Tibial nerve (tissue), 4 donors: Measurements from ENCODE around the gene EVX2. TPM values are rescaled to one million over a fixed set of nuclear protein-coding genes. Genes with fewer than 3 reads are reported as not detected.

ENCODE experiments used
- DNase-seq, 2 donors: peaks; one replicate each; pipeline ENCODE4 v3.0.0-alpha.2; 2019; ENCODE audit warnings: low spot score in 2 of 2
- H3K27ac ChIP-seq, 4 donors: fragments of 200-600 bp; sonication (generic) in 3 of 4; one replicate each; pipeline ENCODE4 v1.5.1; 2017 to 2019; ENCODE audit warnings: mild to moderate bottlenecking in 1 of 4
- H3K27me3 ChIP-seq, 2 donors: fragments of 200-600 bp; sonication (generic) in 1 of 2; one replicate each; pipeline versions ENCODE4 v1.5.1 to v1.6.0; 2017 to 2019
- H3K36me3 ChIP-seq, 3 donors: fragments of 200-600 bp; sonication (generic); one replicate each; pipeline ENCODE4 v1.5.1; 2018 to 2019
- H3K4me1 ChIP-seq, 4 donors: fragments of 200-600 bp; sonication (generic) in 3 of 4; one replicate each; pipeline ENCODE4 v1.5.1; 2017 to 2019
- H3K4me3 ChIP-seq, 4 donors: fragments of 200-600 bp; sonication (generic) in 3 of 4; one replicate each; pipeline ENCODE4 v1.5.1; 2017 to 2019; ENCODE audit warnings: mild to moderate bottlenecking in 1 of 4, moderate library complexity in 1 of 4
- H3K9me3 ChIP-seq, 4 donors: fragments of 200-600 bp; sonication (generic) in 3 of 4; one replicate each; pipeline ENCODE4 v1.5.1; 2017 to 2019
- CTCF ChIP-seq, 5 experiments: fragments of 200-600 bp in 3 of 5; fragments of 450-650 bp in 2 of 5; sonication (generic) in 3 of 5; IDR thresholded peaks; one replicate each; pipeline ENCODE4 v1.5.1; 2016 to 2019; ENCODE audit warnings: antibody characterized with exemption in 5 of 5, mild to moderate bottlenecking in 3 of 5, moderate library complexity in 2 of 5
- EP300 ChIP-seq, 2 donors: sonication (generic); formaldehyde crosslinking; IDR thresholded peaks; one replicate each; pipeline ENCODE4 v1.6.1; 2017; ENCODE audit warnings: antibody characterized with exemption in 2 of 2, mild to moderate bottlenecking in 1 of 2
- POLR2A ChIP-seq, 2 donors: fragments of 450-650 bp; IDR thresholded peaks; one replicate each; pipeline ENCODE4 v1.6.1; 2017; ENCODE audit warnings: antibody characterized with exemption in 2 of 2, mild to moderate bottlenecking in 2 of 2, moderate library complexity in 2 of 2
- WGBS, 2 donors: methylation state at CpG; one replicate each; pipeline ENCODE4 v1.1.5; 2018; 5-methylcytosine and 5-hydroxymethylcytosine counted together
- total RNA-seq, 4 donors: library from RNA; depleted of rRNA; stranded (reverse); fragments of >200 nt; gene quantifications; one replicate each; pipeline ENCODE4 v1.1.0, GENCODE V29; 2016

Gene EVX2
- total RNA-seq, 4 donors from 2014 or later: not detected

- Histone ChIP-seq H3K36me3 (no peaks in the 10 kb centered on the region), H3K27ac (peak overlapping the region; percentile 79 to 94 (median 86)), H3K4me3 (peak overlapping the region; percentile 41 to 64 (median 55)), H3K9me3 (no peaks in the 10 kb centered on the region), H3K27me3 (peaks cover 2 to 85% of the 10 kb centered on the region in 2 donors), H3K4me1 (peaks cover 0 to 41% (median 3%) of the 10 kb centered on the region in 4 donors)
- DNase-seq: peak in 1 of 2 donors; percentile 16
- 45% methylated on average over 37 to 49 of the region's 49 CpGs for WGBS, 2 donors
- TF ChIP-seq EP300 (IDR thresholded peaks at IDR 0.05) (no peak), POLR2A (IDR thresholded peaks at IDR 0.05) (no peak), CTCF (IDR thresholded peaks at IDR 0.05) (no peak)
Observed at GRCh38 chr2:176128172-176128981, 44.6 kb upstream of the EVX2 start.

GRCh38 chr2:176127774-176128072 is 44.0 kb upstream of the EVX2 start:
- Histone ChIP-seq H3K4me1 (peaks cover 0 to 47% (median 6%) of the 10 kb centered on the region in 4 donors), H3K27ac (peak overlapping the region in 1 of 4 donors; percentile 94), H3K27me3 (peaks cover 2 to 85% of the 10 kb centered on the region in 2 donors), H3K36me3 (no peaks in the 10 kb centered on the region), H3K9me3 (no peaks in the 10 kb centered on the region), H3K4me3 (no peak overlapping the region)
- no peak for TF ChIP-seq POLR2A (IDR thresholded peaks at IDR 0.05)
- no peak for TF ChIP-seq CTCF (IDR thresholded peaks at IDR 0.05)
- TF ChIP-seq EP300 (IDR thresholded peaks at IDR 0.05): no peak
- 70 to 73% methylated on average over 4 of the region's 4 CpGs for WGBS, 2 donors
- no peak for DNase-seq

- peak; percentile 71 to 86 for DNase-seq
- no peak overlapping the region for H3K27ac ChIP-seq
Observed at GRCh38 chr2:176126929-176127773, 43.4 kb upstream of the EVX2 start.

GRCh38 chr2:176125772-176126054 is 42.0 kb upstream of the EVX2 start:
- Histone ChIP-seq H3K4me1 (peaks cover 0 to 52% (median 9%) of the 10 kb centered on the region in 4 donors), H3K4me3 (no peak overlapping the region), H3K36me3 (no peaks in the 10 kb centered on the region), H3K27me3 (peaks cover 8 to 88% of the 10 kb centered on the region in 2 donors), H3K9me3 (no peaks in the 10 kb centered on the region), H3K27ac (no peak overlapping the region)
- DNase-seq: no peak
- 64 to 88% methylated on average over 6 of the region's 6 CpGs for WGBS, 2 donors
- TF ChIP-seq CTCF (IDR thresholded peaks at IDR 0.05) (no peak), EP300 (IDR thresholded peaks at IDR 0.05) (no peak), POLR2A (IDR thresholded peaks at IDR 0.05) (no peak)

More at GRCh38 chr2:176126929-176127773, 43.4 kb upstream of the EVX2 start:
- Histone ChIP-seq H3K4me1 (peaks cover 0 to 53% (median 9%) of the 10 kb centered on the region in 4 donors), H3K27me3 (peaks cover 2 to 86% of the 10 kb centered on the region in 2 donors), H3K36me3 (no peaks in the 10 kb centered on the region), H3K9me3 (no peaks in the 10 kb centered on the region), H3K4me3 (no peak overlapping the region)
- TF ChIP-seq POLR2A (IDR thresholded peaks at IDR 0.05) (no peak), CTCF (IDR thresholded peaks at IDR 0.05) (peak; percentile 77 to 92 (median 79)), EP300 (IDR thresholded peaks at IDR 0.05) (no peak)
- WGBS, 2 donors: 10 to 12% methylated on average over 13 of the region's 13 CpGs
